Measurements from ENCODE around the gene CIAO3. TPM values are rescaled to one million over a fixed set of nuclear protein-coding genes. Genes with fewer than 3 reads are reported as not detected.

The CIAO3 gene
- 42.4 and 43.1 TPM in 2 replicates for total RNA-seq

- Mint-ChIP-seq H3K9me3 (no peaks in the 10 kb centered on the region), H3K4me1 (peaks cover 32% of the 10 kb centered on the region), H3K27me3 (no peaks in the 10 kb centered on the region), H3K36me3 (ENCODE audit: low read depth) (peaks cover 22% of the 10 kb centered on the region), H3K4me3 (peak within 1 kb of the TSS; percentile 83), H3K27ac (no peak within 1 kb of the TSS)
- ChIA-PET POLR2A (interaction anchor here (1.0 to 2.9 kb wide), 7 partner anchors 13 to 51 kb away, joined by 3 to 19 read pairs (median 5); partner anchors contain the start of genes ANTKMT, CCDC78, CHTF18 and RPUSD1), CTCF (interaction anchor here (1.0 to 2.8 kb wide), 5 partner anchors 19 to 44 kb away, joined by 4 to 12 read pairs (median 4); partner anchors contain the start of genes ANTKMT and METRN)
- TF ChIP-seq CTCF (IDR thresholded peaks at IDR 0.05) = peak; percentile 54
- DNase-seq = peak; percentile 98
- intact Hi-C loops (cut with micrococcal nuclease) = loop anchor here (1.0 to 2.0 kb wide), 6 partner anchors 13 to 162 kb away; partner anchors contain the start of genes CHTF18 and RPUSD1
- ATAC-seq (ENCODE audit: low read depth) = peak; percentile 89
Observed at GRCh38 chr16:740764-741505, at the start of gene CIAO3. Gene CIAO3 (minus strand): TSS chr16:740997. CDS start chr16:740985, 12 bp downstream.

GRCh38 chr16:790086-790485, 49.3 kb upstream of the CIAO3 start:
- ATAC-seq (ENCODE audit: low read depth) (no peak), DNase-seq (no peak)
- ChIA-PET CTCF (no interaction called here), POLR2A (no interaction called here)
- no peaks in the 10 kb centered on the region for H3K9me3 Mint-ChIP-seq
- no peak overlapping the region for H3K27ac Mint-ChIP-seq
- intact Hi-C loops (cut with micrococcal nuclease) = no loop called here
- TF ChIP-seq CTCF (IDR thresholded peaks at IDR 0.05) = no peak
- peaks cover 7% of the 10 kb centered on the region for H3K4me1 Mint-ChIP-seq
- no peaks in the 10 kb centered on the region for H3K27me3 Mint-ChIP-seq
- peak overlapping the region; percentile 68 for H3K4me3 Mint-ChIP-seq
- H3K36me3 Mint-ChIP-seq (ENCODE audit: low read depth) = peaks cover 21% of the 10 kb centered on the region

- no peak for TF ChIP-seq CTCF (IDR thresholded peaks at IDR 0.05)
- POLR2A ChIA-PET = interaction anchor here (0.6 to 1.9 kb wide), 2 partner anchors 68 to 149 kb away, joined by 8 to 9 read pairs; partner anchors contain the start of gene ANTKMT
- no peak for DNase-seq
- H3K27me3 Mint-ChIP-seq = no peaks in the 10 kb centered on the region
- H3K4me3 Mint-ChIP-seq = peak overlapping the region; percentile 41
- H3K36me3 Mint-ChIP-seq (ENCODE audit: low read depth) = peaks cover 24% of the 10 kb centered on the region
- peaks cover 7% of the 10 kb centered on the region for H3K4me1 Mint-ChIP-seq
- no peak overlapping the region for H3K27ac Mint-ChIP-seq
- H3K9me3 Mint-ChIP-seq = no peaks in the 10 kb centered on the region
- CTCF ChIA-PET = interaction anchor here (3.2 kb wide), 1 partner anchor 77 kb away, joined by 10 read pairs; no protein-coding TSS in a partner anchor
- ATAC-seq (ENCODE audit: low read depth) = no peak
- intact Hi-C loops (cut with micrococcal nuclease) = loop anchor here (2.0 to 10.0 kb wide), 3 partner anchors 49 to 395 kb away; partner anchors contain the start of genes CIAO3 and NME4
Observed at GRCh38 chr16:789191-789850, 48.5 kb upstream of the CIAO3 start.

- ATAC-seq (ENCODE audit: low read depth) (peak; percentile 97), DNase-seq (peak; percentile 94)
- Mint-ChIP-seq H3K27me3 (no peaks in the 10 kb centered on the region), H3K9me3 (no peaks in the 10 kb centered on the region), H3K4me3 (peak within 1 kb of the TSS; percentile 86), H3K36me3 (ENCODE audit: low read depth) (peaks cover 23% of the 10 kb centered on the region), H3K4me1 (peaks cover 7% of the 10 kb centered on the region), H3K27ac (peak within 1 kb of the TSS; percentile 56)
- TF ChIP-seq CTCF (IDR thresholded peaks at IDR 0.05) = no peak
- ChIA-PET CTCF (interaction anchor here (0.6 to 3.2 kb wide), 3 partner anchors 67 to 76 kb away, joined by 3 to 10 read pairs (median 4); partner anchors contain the start of genes ANTKMT and METRN), POLR2A (interaction anchor here (0.6 to 1.9 kb wide), 9 partner anchors 18 to 1176 kb away, joined by 3 to 9 read pairs (median 4); partner anchors contain the start of genes ANTKMT, CIAO3, RPS2 and STUB1)
- intact Hi-C loops (cut with micrococcal nuclease) = loop anchor here (1.0 to 10.0 kb wide), 5 partner anchors 19 to 394 kb away; partner anchors contain the start of genes CIAO3 and NME4
Observed at GRCh38 chr16:788399-789126, 47.8 kb upstream of the CIAO3 start, which contains the start of gene CHTF18. Gene CHTF18 (plus strand): TSS chr16:788620. CDS start chr16:788685, 65 bp downstream.

All from activated B cell treated with CpG ODN at 0.5 μM for 24 hours (primary cell).